GM19193 (cell line): ENCODE data around the gene TNFAIP8.

ENCODE experiments used
- POLR2A ChIP-seq: IDR thresholded peaks from 4 replicates; pipeline ENCODE4 v1.6.1; 2011; ENCODE audit not compliant: insufficient read depth, insufficient read length; ENCODE audit errors: extremely low read depth

TNFAIP8 gene

DNA sequence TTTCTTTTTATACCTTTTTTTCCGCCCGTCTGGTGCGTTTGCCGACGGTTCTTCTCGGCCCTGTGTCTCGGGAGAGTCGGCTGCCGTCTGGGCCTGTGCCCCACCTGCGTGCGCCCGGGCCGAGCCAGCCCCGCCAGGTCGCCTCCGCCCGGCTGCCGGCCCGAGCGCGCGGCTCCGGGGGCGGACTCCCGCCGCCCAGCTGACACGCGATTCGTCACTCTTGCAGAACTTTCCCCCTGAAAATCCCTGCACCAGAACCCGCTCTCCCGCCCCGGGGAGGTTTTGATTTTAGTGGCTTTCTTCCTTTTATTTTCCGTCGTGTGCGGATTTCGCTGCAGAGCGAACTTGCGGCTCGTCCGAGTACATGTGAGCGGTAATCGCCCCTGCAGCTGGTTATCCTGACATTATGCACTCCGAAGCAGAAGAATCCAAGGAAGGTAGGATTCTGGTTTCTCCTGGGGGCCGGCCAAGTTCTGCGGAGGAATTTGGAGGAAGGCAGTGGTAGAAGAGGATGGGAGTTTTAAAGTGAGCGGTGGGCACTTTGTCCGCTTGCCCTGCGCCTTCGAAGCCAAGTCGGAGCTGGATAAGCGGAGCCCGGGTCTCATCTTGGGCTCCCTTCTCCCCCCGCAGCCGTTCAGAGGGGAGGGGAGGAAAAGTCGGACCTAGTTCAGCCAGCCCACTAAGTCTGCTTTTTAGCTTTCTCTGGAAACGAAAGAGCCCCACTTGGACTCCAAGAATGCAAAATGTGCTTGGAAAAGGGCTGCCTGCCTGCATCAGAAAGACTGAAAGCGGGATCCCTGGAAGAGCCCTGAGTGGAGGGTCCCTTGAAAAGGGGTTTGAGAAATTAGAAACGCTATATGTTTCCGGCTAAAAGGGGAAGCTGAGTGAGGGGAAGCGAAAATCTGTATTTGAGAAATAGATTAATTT, at the start of gene TNFAIP8:
TNFAIP8 (plus strand) TSS at position 335 of the 927 bp plus-strand sequence; CDS start at position 407, 72 bp downstream.
- peak; percentile 66 for TF ChIP-seq POLR2A

DNA sequence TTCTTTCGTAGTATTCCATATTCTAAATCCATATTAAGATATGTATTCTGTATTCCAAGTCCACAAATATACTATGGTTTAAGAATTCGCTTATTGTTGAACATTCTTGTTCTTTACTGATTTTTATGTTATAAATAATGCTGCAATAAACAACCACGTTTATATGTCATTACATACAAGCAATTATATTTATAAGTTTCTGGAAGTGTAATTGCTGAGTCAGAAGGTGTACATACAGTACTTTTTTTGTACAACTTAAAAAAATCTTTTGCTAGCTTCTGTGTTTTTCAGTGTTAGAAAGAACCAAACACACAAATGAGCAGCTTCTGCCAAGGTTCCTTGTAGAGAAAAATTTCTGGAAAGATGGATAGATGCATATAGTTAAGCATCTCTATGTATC, 48.6 kb upstream of the TNFAIP8 start:
- no peak for TF ChIP-seq POLR2A

DNA sequence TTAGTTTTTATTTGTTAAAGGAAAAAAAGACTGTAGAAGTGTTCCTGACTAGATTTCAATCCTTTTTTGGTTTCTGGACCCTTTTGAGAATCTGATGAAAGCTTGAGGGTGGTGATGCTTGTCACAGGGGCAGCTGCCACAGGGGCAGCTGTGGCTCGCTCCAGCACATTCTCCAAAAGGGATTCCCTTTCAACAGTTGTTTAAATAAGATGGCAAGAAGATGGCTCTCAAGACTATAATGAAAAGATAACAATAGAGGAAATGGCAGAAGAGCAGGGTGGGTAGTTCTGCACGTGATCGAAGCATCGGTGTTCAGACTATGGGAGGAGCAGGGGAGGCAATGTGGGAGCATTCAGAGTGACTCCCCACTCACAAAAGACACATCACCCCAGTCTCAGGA, 46.5 kb upstream of the TNFAIP8 start:
- no peak for TF ChIP-seq POLR2A

DNA sequence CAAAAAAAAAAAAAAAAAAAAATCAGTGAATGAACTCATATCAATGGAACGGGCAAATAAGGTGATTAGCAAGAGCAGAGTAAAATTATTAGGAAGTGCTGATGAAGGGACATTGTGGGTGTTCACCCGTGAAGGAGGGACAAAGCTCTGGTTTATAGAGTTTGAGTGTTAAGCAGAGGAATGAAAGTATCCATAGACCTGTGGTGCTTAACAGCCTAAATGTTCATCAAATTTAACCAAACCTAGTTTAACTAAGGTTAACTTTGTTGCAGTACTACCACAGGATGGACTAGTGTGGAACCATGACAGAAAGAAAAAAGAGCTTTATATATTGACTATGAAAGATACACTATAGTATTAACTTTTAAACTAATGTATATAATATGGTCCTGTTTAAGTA, 44.1 kb upstream of the TNFAIP8 start:
- TF ChIP-seq POLR2A, result no peak

DNA sequence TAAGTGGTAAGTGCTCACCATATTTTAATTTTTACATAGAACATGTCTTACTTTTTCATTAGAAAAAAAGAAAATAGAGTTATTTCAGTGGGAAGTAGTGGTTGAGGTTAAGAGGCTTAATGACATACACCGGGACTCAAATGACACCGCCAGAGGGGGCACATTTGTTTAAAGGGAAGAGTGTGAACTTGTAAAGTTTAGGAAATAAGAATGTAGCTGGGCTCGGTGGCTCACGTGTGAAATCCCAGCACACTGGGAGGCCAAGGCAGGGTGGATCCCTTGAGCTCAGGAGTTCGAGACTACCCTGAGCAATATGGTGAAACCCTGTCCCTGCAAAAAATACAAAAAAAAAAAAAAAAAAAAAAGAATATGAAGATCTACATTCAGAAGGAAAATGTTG, 43.4 kb upstream of the TNFAIP8 start:
- TF ChIP-seq POLR2A, result no peak

DNA sequence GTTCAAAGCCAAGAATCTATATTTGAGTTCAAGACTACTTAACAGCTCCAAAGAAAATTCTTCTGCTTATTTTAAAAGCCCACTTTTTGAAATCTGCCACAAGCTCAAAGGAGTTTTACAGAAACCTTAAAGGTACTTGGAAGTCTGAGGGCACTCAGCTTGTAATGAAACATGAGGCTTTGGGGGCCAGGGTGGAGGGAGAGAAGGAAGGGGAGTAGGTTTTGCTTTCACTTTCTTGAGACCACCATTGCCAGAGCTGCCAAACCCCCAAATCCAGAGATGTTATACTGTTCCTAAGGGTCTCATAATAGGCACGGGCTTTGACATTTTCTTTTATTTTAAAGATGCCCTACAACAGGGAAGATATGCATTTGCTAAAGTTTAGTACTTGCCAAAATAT, 42.6 kb upstream of the TNFAIP8 start:
- TF ChIP-seq POLR2A, result no peak

DNA sequence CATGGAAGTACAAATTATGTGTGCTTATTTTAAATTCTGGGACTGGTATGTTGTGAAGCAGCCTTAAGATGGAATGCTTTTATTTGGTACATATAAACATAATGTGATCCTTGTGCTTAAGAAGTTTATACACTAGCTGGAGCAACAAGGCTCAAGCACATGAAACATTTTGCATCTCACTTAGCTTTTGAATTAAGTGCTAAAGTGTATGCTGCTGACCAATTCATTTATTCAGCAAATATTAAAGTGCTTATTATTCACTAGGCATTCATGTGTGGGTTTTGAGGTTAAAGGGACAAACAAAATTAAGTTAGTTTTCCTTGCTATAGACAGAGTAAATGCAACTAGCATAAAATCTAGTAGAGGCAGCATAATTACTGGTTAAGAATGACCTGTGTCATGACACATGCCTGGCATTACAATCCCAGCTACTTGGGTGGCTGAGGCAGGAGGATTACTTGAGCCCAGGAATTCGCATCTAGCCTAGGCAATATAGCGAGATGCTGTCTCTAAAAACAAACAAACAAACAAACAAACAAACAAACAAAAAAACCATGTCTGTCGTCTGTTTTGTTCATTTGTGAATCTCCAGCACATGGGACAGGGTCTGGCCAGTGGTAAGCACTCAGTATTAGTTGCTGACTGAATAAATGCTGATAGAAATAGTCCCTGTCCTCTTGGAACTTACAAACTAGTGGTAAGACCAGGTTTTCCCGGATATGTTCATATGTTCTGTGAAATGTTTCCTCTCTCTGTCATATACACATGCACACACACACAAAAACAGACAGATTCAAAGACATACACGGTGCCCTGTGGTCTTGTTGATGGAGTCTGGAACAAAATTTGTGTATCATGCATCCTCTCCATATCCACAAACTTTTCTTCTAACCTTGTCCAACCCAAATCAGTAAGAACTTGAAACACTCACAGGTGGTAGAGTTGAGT, 41.9 kb upstream of the TNFAIP8 start:
- TF ChIP-seq POLR2A, result no peak

DNA sequence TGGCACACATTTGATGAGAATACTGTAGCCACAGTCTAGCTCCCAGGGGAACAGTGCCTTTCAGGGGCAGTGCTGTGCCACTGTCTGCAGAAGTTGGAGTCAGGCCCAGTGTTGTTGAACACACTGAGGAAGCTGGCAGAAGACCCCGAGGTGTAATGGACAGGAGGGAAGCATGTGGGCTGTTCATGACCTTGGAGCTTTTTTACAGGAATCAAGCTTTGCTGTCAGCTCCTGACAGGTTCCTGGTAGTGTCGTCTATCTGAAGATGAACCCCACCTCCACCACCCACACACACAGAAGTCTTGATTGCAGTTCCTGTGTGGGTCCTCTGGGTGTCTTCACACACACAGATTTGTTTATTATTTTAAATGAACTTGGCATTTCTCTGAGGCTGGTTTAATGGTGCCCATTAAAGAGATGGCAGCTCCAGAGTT, 40.3 kb upstream of the TNFAIP8 start:
- TF ChIP-seq POLR2A, result no peak

DNA sequence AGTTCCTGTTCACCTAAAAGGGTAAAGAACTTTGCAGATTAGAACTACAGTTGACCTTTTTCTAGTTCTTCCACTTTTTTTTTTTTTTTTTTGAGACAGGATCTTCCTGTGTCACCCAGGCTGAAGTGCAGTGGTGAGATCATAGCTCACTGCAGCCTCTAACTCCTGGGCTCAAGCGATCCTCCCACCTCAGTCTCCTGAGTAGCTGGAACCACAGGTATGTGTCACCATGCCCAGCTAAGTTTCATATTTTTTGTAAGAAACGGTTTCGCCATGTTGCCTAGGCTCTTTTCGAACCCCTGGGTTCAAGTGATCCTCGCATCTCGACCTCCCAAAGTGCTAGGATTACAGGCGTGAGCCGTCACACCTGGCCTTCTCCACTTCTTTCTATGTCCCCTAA, 39.7 kb upstream of the TNFAIP8 start:
- TF ChIP-seq POLR2A, result no peak

DNA sequence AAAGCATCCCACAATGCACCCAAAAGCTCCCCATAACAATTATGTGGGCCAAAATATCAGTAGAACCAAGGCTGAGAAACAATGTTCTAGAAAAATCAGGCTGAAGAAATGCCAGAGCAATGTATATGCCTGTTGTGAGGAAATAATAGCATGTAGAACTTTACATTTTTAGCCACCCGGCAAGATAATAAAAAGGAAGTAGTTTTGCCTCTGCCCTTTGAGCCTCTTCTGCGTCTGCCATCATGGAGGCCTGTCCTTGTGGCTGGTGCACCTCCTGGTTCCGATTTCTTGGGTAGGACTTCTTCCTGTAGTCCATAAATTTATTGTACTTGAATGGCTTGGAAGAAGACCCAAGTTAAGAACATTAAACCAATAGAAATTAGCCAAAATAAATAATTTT, 38.9 kb upstream of the TNFAIP8 start:
- TF ChIP-seq POLR2A, result no peak

DNA sequence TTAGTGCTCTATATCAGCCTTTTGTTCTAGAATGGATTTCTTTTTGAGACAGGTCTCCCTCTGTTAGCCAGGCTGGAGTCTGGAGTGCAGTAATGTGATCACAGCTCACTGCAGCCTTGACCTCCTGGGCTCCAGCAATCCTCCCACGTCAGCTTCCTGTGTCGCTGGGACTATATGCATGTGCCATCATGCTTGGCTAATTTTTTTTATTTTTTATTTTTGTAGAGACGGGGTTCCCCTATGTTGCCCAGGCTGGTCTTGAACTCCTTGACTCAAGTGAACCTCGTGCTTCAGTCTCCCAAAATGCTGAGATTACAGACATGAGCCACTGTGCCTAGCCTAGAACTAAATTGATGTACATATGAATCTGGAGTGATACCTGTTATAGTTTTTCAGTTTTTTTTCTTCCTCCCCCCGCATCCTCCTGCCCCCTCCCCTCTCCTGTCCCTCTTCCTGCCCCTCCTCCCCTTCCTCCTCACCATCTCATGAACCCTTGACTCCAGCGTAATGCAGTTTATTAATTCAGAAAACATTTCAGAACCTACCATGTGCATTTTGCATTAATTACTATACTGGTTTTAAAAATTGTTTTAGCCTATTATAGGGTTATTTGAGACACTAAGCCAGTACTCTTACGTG, 37.4 kb upstream of the TNFAIP8 start:
- no peak for TF ChIP-seq POLR2A

DNA sequence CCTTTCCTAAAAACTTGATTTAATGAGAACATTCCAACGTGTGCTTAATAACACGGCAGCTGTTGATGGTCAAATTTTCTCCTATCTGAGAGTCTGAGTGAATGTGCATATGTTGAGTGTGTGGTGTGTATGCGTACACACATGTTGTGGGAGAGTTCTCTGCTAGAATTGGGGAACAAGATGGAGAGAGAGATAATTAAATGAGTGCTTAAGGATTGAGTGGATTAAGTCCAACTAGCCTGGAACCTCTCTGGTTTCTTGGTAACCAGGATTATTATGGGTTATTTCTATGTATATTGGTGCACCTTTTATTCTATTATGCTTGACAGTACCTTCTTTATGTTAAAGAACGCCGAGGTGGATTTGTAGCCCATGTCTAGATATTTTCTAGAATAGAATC, 36.4 kb upstream of the TNFAIP8 start:
- TF ChIP-seq POLR2A, result no peak

DNA sequence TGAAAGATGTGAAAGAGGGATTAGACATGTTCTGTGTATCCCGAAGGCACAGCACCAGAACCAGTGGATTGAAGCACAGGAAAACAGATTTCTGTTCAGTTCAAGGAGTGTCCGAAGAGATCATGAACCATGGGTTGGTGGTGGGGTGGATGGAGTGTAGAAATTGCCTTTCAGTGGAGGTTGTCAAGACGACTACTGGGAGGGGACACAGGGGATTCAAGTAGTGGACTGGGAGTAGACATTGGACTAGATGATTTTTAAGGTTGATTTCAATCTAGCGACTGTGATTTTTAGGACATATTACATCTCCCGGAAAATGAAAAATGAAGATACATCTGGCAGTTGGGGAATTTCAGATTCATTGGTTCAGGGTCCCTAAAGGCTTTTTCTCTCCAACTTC, 35.9 kb upstream of the TNFAIP8 start:
- TF ChIP-seq POLR2A, result no peak

DNA sequence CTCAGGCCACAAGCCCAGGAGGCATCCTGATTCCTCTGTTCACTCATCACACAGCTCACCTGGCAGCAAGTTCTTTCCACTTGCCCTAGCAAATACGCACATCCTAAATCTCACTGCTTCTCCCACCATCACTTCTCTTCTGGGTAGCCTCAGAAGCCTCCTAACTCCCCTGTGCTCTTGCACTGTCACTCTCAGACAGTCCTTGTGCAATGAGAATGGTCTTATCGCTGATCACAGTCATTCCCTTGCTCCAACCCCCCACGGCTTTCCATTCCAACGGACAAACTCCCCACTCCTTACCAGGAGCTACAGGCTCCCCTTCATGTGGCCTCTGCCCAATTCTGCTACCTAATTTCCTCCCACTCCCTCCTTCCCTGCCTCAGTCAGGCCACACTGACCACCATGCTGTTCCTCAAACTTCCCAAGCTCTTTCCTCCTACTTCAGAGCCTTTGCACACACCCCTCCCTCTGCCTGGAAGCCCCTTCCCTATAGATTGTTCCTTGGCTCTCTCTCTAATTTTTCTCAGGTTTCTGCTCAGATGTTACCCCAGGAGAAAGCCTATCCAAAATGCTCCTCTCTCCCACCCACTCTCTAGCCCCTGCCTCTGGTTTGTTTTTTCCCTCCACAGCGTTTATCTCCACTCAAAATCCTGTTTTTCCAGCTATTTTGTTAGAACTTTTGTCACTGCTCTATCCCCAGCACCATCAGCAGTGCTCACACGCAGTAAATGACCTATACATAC, 34.1 kb upstream of the TNFAIP8 start:
- TF ChIP-seq POLR2A, result no peak
